Middle frontal gyrus (tissue), 1 donor: ENCODE measurements around the gene CEP41.

ENCODE experiments used
- DNase-seq: peaks from one replicate; pipeline ENCODE4 v3.0.0-alpha.2; 2015; ENCODE audit warnings: low spot score; ENCODE audit errors: extremely low spot score

CEP41 gene

GRCh38 chr7:130371046-130371445 is 69.8 kb downstream of the CEP41 start:
- no peak for DNase-seq

- no peak for DNase-seq
Measured at GRCh38 chr7:130369831-130370550, 70.8 kb downstream of the CEP41 start.

- DNase-seq: no peak
Measured at GRCh38 chr7:130369110-130369711, 71.6 kb downstream of the CEP41 start.

GRCh38 chr7:130367836-130368746 is 72.7 kb downstream of the CEP41 start:
- no peak for DNase-seq

- no peak for DNase-seq
Measured at GRCh38 chr7:130367088-130367755, 73.6 kb downstream of the CEP41 start.

DNA sequence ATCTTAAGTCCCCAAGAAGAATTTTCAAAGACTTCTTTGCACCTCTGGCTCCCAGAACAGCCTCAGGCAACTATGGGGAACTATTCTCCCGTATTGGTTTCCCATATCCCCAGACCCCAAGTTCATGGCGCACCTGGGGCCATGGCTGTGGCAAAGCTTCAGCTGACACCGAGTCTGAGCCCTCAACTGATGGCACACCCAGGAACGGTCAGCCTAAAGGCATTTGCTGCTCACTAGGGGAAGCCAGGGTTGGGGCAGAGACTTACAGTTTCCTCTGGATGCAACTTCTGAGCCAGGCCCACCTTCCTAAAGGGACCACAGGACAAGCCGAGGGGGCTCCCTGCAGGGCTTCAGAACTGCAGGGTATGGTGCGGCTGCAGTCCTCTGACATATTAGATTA is 74.3 kb downstream of the CEP41 start:
- DNase-seq: no peak

DNA sequence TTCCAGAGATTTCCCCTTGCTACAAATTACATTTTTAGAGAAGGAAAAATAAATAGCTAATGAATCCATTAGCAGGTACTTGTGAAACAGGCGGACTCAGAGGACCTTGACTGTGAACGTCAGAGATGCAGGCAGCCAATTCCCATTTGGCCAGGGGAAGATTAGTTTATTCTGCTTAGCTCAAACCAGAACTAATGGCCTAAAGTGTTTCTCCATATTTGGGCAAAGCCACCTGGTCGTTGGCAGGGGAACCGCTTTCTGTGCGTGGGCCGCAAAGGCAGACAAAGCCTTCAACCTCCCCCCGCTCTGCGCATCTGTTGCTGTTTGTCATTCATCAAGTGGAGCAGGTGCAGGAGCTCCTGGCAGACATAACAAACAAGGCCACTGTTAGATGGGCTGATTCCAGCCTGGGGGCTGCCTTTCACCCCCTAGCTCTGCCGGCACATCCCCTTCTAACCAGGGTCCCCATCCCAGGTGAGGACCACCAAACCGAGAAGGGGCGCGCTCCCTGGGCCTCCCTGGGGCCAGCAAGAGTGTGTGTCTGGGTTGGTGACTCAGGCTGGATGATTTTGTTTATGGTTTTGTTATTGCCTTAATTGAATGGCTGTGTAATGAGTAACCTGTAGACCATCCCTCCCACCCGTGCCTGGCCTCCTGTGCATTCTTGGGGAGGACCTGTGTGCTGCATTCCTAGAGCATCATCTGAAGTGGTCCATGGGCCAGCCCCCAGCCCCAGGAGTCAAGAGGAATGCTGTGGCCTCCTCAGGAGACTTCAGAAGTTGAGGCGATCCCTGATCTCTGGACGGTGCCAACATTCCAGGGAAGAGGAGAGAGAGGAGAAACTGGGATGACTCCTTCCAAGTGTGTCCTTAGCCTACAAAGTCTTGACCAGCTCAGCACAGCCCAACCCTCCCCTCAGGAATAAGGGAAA is 75.0 kb downstream of the CEP41 start:
- DNase-seq: no peak

DNA sequence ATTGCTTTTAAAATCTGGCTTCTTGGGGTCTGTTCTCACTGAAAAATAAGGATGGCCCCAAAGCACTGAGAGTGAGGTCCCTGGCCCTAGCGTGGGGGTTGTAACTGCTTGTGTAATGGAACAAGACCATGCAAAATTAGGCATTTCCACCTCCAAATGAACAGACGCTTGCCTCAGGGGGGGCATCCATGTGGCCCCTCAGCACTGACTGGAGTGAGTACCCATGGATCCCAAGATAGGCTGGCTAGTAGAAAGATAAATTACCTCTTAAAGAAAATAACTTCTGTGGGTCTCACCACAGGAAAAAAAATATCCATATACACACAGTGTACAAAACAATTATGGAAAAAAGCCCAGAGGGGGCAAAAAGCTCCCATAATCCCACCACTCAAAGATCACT is 75.7 kb downstream of the CEP41 start:
- DNase-seq: no peak

DNA sequence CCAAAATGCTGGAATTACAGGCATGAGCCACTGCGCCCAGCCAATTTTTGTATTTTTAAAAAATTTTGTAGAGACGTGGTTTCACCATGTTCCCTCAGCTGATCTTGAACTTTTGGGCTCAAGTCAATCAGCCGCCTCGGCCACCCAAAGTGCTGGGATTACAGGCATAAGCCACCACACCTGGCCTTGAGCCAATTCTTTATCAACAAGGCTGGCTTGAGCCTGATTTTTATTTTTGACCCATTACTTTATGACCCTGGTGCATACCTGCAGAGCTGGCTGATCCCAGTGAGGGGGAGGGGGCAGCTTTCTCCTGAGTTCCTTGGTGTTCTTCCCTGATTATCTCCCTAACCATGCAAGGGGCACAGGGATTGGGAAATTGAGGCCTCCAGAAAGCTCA is 76.4 kb downstream of the CEP41 start:
- no peak for DNase-seq

GRCh38 chr7:130363026-130363847 is 77.6 kb downstream of the CEP41 start:
- DNase-seq: no peak

DNA sequence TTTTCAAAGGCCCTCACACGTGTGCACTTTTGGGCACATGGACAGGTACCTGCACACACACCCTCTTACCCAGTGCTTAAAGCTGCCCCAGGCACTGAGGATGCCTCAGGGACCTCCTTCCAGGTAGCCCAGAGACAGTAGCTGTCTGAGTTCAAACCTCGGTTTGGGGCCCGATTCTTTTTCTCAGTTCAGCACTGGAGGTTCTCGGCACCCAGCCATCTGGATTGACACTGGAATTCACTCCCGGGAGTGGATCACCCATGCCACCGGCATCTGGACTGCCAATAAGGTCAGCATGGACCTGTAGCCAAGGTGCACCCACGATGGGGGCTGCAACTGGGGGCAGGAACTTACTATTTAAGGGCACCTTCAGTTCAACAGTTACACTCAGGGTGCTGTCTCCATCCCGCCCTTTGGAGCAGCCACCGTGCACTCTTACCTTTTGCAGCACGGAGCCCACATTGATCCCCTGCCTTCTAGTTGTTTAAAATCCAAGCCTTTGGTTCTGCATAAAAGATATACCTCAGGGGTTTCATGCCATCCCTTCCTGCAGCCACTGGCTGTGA is 78.5 kb downstream of the CEP41 start:
- no peak for DNase-seq

DNA sequence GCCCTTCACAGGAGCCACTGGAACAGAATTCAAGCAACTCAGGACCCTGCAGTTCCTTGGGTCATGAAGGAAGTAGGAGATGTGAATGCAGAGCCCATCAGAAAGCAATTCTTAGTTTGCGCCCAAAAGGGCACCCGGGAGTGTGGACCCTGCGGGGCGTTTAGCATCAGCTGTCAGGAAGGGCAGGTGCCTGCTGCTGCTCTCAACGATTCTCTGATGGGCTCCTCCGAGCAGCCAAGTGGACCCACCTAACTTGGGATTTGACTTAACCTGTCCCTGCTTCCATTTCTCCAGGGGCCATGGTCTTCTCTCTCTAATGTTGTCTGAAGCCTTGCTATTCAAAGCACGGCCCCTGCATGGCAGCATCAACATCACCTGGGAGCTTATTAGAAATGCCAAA is 79.1 kb downstream of the CEP41 start:
- no peak for DNase-seq

DNA sequence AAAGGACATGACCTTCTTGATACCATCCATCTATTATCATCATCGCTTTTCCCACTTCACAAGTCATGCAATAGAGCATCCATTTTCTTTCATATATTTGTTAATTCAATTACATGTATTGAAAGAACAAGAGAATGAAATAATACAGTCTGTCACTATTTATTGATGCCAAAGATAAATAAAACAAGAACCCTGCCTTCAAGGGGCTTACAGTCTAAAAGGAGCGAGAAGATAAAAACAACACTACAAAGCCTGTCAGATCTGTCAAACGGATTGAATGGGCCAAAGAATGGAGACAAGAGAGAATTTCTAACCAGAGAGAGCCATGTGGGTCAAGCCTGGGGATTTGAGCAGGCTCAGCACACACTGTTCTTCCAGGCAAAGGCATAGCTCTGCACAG is 80.3 kb downstream of the CEP41 start:
- no peak for DNase-seq

DNA sequence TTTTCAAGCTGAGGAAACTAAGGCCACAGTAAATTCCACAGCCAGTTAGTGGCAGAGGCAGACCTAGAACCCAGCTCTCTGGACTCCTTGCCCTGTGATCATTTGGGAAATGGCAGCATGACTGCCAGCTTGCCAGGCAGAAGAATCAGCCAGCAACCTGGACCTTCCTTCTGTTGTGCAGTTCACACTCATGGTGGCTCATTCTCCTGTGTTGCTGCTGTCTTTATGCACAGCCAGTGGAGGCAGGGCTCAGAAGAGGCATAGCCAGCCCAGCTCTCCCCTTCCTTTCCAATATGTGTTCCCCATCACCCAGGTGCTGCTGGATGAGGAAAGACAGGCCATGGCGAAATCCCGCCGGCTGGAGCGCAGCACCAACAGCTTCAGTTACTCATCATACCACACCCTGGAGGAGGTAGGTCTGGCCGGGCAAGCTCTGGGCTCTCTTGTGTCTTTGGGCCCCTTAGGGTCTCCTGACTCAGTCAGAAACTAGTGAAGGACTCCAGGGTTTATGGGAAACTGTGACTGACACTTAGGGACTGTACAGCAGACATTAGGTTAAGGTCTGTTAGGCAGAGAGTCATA is 81.4 kb downstream of the CEP41 start:
- no peak for DNase-seq

- no peak for DNase-seq
Measured at GRCh38 chr7:130358471-130358870, 82.3 kb downstream of the CEP41 start.

- no peak for DNase-seq
Measured at GRCh38 chr7:130356876-130357611, 83.8 kb downstream of the CEP41 start.

DNA sequence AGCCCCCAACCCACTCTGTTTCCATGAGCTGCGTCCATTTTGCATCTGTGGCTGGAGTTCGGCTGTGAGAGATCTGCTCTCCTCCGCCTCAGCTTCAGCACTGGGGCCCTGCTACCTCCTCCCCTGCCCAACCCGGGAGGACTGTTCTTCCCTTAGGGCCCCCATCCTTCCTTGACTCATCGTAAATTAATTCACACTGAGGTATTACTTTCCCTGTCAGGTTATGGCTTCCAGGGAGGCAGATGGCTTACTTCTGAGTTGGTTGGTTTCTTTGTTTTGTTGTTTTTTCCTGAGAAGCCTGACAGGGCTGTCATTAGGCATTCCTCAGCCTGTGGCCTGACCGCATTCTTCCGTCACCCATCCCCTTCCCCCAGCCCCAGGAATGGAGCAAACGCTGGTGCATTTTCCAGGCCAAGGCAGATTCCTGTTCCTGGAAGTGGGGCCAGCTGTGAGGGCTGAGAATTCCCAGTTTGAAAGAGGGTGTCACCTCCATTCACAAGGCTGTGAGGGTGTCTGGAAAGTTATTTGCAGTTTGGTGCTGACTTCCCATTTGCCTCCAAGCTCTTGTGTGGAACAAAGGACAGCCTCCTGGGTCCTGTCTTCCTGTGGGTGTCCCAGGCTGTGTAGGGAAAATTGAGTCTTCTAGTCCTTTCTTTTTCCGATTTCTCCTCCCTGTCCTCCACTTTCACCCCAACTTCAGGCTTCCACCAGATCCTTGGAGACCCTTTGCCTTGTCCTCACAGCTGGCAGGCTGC is 84.5 kb downstream of the CEP41 start:
- DNase-seq: no peak

GRCh38 chr7:130353196-130353595 is 87.6 kb downstream of the CEP41 start:
- no peak for DNase-seq
